ENCODE results near the gene ADAMTSL3.

- TF ChIP-seq CTCF (conservative IDR thresholded peaks at IDR 0.05; ENCODE audit: low read depth, low read length) (no peak), POLR2A (IDR thresholded peaks at IDR 0.05; ENCODE audit: low read depth, low read length) (no peak), USF2 (IDR thresholded peaks at IDR 0.05; ENCODE audit: low read depth, low read length) (no peak), BHLHE40 (IDR thresholded peaks at IDR 0.05; ENCODE audit: low read depth, low read length) (no peak), NFE2L2 (IDR thresholded peaks at IDR 0.05; ENCODE audit: low read depth, low read length) (no peak), CEBPB (IDR thresholded peaks at IDR 0.05; ENCODE audit: low read depth, low read length) (no peak), SMC3 (IDR thresholded peaks at IDR 0.05; ENCODE audit: low read depth, low read length) (no peak), RAD21 (IDR thresholded peaks at IDR 0.05; ENCODE audit: low read length) (no peak), FOS (IDR thresholded peaks at IDR 0.05; ENCODE audit: low read depth, low read length) (no peak), MAFK (IDR thresholded peaks at IDR 0.05; ENCODE audit: low read depth, low read length) (no peak), RCOR1 (IDR thresholded peaks at IDR 0.05; ENCODE audit: insufficient replicate concordance, low read length) (no peak)
Observed at GRCh38 chr15:84050076-84050475, 396.2 kb downstream of the ADAMTSL3 start.
